Mucosa of stomach (tissue), 1 donor: ENCODE results near the gene MICAL3.

Experiments used
- H3K27me3 ChIP-seq: one replicate; pipeline ENCODE4 v1.7.0; 2013; ENCODE audit warnings: mild to moderate bottlenecking, low read length; ENCODE audit not compliant: control insufficient read depth, insufficient read depth
- H3K36me3 ChIP-seq: one replicate; pipeline ENCODE4 v1.7.0; 2013; ENCODE audit warnings: low read length; ENCODE audit not compliant: control insufficient read depth, insufficient read depth
- H3K4me1 ChIP-seq: one replicate; pipeline ENCODE4 v1.7.0; 2013; ENCODE audit warnings: mild to moderate bottlenecking, low read length; ENCODE audit not compliant: control insufficient read depth, insufficient read depth
- H3K4me3 ChIP-seq: one replicate; pipeline ENCODE4 v1.7.0; 2013; ENCODE audit warnings: low read length
- H3K9ac ChIP-seq: one replicate; pipeline ENCODE4 v1.7.0; 2013; ENCODE audit warnings: mild to moderate bottlenecking, low read length, moderate library complexity
- H3K9me3 ChIP-seq: one replicate; pipeline ENCODE4 v1.7.0; 2013; ENCODE audit warnings: mild to moderate bottlenecking, low read length, moderate library complexity; ENCODE audit not compliant: control insufficient read depth
- donor health status: Pancreatic carcinoma.

The MICAL3 gene

DNA sequence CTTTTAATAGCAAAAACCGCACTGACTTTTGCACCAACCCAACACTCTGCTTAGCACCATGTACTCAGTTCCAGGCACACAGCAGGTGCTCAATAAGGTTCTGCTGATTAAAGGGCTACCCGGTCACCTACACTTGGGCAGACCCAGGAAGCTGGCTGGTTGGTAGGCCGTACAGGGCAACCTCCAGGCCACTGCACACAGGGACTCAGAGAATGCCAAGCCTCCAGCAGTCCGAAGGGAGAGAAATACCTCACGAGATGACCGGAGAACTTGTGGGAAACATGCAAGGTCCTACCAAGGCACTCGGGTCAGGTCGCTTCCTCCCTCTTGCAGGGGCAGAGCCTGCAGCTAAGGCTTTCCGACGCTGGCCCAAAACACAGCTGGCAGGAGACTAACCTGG lies 109.2 kb downstream of the MICAL3 start:
- Histone ChIP-seq H3K9ac (no peak overlapping the region), H3K4me3 (no peak overlapping the region), H3K4me1 (peaks cover 25% of the 10 kb centered on the region), H3K9me3 (no peaks in the 10 kb centered on the region), H3K36me3 (no peaks in the 10 kb centered on the region), H3K27me3 (no peaks in the 10 kb centered on the region)

DNA sequence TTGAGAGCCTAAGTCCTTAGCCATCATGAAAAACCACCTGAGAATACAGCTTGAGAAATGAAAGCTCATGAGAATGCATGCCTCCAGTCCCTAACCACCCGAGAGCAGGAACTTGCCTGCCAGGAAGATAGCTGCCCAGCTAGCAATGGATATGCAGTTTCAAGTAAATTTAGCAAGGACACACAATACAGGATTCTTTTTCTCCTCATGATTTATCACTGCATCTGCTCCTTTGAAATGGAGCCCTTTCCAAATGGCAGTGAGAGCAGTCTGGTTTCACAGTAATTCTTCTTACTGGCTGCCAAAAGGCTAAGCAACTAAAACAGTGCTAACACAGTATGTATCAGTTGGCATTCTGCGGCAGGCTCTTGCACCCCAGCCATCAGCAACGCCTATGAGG lies 109.9 kb downstream of the MICAL3 start:
- Histone ChIP-seq H3K9ac (no peak overlapping the region), H3K4me1 (peaks cover 18% of the 10 kb centered on the region), H3K9me3 (no peaks in the 10 kb centered on the region), H3K4me3 (no peak overlapping the region), H3K27me3 (no peaks in the 10 kb centered on the region), H3K36me3 (no peaks in the 10 kb centered on the region)

DNA sequence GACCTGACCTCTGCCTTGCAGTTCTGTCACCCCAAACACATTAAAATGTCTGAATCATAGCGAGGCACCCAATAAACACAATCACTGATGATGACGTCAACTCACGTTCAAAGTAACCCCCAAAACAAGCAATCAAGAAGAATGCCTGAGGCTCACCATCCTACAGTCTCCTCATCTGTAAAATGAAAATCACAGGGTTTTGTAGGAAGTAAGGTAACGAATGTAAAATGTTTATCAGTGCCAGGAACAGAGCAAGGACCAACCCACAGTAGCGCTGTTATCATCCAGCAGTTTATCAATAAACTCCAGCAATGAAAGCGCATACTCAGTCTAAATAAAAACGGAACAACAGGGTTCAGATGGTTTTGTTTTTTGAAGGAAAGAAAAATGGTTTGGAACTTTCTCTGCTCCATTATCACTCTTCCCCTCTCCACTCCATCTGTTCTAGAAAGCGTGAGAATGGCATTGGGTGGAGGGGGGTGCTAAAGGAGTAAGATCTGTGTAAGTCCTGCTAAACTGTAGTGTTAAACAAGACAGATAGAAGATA lies 110.5 kb downstream of the MICAL3 start:
- H3K9ac ChIP-seq = no peak overlapping the region
- no peaks in the 10 kb centered on the region for H3K9me3 ChIP-seq
- H3K4me3 ChIP-seq = no peak overlapping the region
- no peaks in the 10 kb centered on the region for H3K27me3 ChIP-seq
- H3K4me1 ChIP-seq = peaks cover 18% of the 10 kb centered on the region
- no peaks in the 10 kb centered on the region for H3K36me3 ChIP-seq

DNA sequence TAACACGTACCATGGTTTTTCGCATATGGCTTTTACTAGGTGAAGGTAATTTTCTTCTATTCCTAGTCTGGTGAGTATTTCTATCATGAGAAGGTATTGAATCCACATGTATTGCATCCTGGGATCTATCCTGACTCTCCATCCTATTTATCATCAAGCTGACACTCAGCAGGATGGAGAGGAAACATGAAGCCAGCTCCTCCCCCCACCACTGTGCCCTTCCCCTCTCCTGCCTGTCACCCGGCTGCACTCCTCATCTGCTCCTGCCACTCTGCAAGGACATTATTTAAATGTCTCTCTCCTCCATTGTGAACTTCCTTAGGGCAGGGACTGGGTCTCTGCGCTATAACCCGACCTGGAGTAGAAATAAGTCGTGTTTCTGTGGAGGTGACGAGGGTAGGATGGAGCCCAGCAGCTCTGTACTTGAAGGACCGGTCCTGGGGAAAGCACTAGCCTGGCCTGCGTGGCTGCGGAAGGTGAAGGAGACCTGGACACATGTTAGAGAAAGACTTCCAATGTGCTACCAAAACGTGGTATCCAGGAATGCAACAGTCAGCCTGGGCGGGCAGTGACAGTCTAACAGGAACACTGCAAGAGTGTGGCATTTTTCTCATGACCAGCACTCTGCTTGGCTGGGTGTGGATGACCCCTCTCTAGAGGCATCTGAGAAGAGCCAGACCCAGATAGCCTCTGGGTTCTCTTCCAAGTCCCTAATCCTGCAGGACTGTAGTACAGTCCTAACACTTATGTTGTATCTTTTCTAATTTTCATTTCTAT lies 111.2 kb downstream of the MICAL3 start:
- Histone ChIP-seq H3K27me3 (no peaks in the 10 kb centered on the region), H3K9me3 (no peaks in the 10 kb centered on the region), H3K36me3 (no peaks in the 10 kb centered on the region), H3K9ac (no peak overlapping the region), H3K4me1 (peaks cover 18% of the 10 kb centered on the region), H3K4me3 (no peak overlapping the region)

DNA sequence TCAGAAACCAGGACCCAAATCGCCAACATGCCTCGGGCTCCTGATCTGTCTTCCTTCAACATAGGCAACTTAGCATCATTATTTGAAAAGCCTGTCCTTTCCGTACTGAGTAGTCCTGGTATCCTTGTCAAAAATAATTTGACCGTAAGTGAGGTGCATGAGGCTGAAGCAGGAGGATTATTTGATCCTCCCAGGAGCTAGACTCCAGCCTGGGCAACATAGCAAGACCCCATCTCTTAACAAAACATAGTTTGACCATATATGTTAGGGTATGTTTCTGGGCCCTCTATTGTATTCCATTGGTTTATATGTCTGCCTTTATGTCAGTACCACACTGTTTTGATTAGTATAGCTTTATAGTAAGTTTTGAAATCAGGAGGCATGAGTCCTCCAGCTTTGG lies 112.5 kb downstream of the MICAL3 start:
- no peaks in the 10 kb centered on the region for H3K27me3 ChIP-seq

DNA sequence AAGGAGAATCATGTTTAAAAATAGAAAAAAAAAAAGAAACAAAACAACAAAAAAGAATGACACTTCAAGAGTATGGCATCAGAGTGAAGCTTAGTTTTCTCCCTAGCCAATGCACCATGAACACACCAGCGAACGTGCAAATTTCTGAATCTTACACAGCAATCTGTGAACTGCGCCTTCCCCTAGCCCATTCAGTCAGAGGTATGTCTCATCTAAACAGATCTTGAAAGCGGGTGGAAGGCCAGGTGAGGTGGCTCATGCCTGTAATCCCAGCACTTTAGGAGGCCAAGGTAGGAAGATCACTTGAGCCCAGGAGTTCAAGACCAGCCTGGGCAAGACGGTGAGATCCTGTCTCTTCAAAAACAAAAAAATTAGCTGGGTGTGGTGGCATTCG lies 113.1 kb downstream of the MICAL3 start:
- H3K4me1 ChIP-seq = peaks cover 10% of the 10 kb centered on the region
- H3K4me3 ChIP-seq = no peak overlapping the region
- no peaks in the 10 kb centered on the region for H3K27me3 ChIP-seq
- no peaks in the 10 kb centered on the region for H3K9me3 ChIP-seq
- no peak overlapping the region for H3K9ac ChIP-seq
- H3K36me3 ChIP-seq = no peaks in the 10 kb centered on the region

More for the DNA sequence above, 112.5 kb downstream of the MICAL3 start:
- Histone ChIP-seq H3K9ac (no peak overlapping the region), H3K36me3 (no peaks in the 10 kb centered on the region), H3K9me3 (no peaks in the 10 kb centered on the region), H3K4me3 (no peak overlapping the region), H3K4me1 (peaks cover 10% of the 10 kb centered on the region)

DNA sequence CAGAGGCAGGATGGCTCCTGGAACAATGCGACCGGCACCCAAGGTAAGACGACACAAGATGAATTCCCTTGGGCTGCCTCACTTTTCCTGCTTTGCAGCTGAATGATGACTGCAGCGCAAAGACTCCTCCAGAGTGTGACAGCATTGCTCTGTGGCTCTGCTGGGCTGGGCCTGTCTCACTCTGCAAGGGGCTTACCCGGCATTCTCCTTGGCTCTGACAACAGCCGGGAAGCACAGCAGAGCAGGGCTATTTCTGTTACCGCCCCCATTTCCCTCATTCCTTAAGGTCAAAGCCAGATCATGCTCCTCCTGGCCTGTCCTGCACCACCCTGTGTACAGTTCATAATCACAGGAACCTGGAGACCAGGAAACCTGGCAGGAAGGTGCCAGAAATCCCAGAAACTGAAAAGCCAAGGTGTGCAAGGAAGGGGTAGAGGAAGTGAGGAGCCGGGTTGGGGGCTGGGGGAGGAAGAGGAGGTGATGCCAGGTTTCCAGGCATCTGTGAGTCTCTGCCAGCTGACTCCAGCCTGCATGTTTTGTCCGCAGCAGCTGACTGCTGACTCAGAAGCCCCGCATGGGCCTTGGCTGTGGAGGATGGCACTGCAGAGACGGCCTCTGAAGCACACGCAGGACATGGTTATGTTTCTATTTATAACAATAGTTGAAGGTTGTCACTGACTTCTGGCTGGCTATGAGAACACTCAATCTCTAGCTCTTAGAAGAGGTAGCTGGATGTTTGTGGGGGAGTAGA lies 113.6 kb downstream of the MICAL3 start:
- Histone ChIP-seq H3K4me3 (no peak overlapping the region), H3K9ac (no peak overlapping the region), H3K27me3 (no peaks in the 10 kb centered on the region), H3K9me3 (no peaks in the 10 kb centered on the region), H3K36me3 (no peaks in the 10 kb centered on the region), H3K4me1 (peaks cover 10% of the 10 kb centered on the region)

DNA sequence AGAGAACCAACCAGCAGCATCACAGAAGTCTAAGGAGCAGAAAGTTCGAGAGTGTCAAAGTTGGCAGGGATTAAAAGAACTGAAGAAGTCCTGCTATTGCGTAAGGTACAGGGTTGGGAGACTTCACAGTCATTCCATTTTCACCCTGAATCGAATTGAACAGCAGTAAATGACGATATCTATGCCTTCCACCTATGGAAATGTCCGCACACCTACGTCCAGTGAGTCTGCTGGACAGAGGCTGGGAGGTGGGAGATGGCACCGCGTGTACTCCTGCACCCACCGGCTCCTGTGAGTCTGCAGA lies 116.7 kb downstream of the MICAL3 start:
- peaks cover 15% of the 10 kb centered on the region for H3K4me1 ChIP-seq
- no peaks in the 10 kb centered on the region for H3K9me3 ChIP-seq
- H3K4me3 ChIP-seq = no peak overlapping the region
- no peaks in the 10 kb centered on the region for H3K36me3 ChIP-seq
- H3K9ac ChIP-seq = no peak overlapping the region
- H3K27me3 ChIP-seq = no peaks in the 10 kb centered on the region

DNA sequence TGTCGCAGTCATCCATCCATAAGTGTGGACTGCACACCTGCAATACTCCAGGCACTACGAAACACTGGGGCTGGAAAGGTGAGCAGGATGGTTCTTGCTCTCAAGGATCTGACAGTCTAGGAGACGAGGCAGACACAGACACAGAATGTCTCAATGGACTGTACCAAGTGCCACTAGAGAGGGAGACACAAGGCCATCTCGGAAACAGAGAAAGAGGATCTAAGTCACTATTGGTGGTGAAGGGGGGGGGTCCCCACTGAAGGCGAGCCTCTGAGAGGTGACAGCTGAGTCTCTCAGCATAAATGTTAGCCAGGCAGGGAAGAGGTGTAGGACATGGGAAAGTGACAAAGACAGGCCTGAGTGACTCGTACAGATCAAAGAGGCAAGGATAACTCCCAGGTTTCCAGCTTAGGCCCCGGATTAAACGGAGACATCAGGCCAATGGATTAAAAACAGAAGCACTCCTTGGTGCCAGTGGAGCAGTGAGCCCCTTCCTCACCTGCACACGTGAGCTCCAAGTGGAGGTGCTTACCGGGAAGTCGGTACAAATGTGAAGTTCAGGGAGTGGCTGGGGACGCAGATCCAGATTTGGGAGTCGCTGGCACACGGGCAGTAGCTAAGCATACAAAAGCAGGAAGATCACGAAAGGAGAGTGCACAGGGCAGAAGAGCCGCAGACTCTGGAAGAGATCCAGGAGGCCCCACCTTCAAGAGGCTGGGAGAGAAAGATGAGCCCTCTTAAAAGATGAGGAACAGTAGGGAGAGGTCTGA lies 117.2 kb downstream of the MICAL3 start:
- Histone ChIP-seq H3K4me3 (no peak overlapping the region), H3K27me3 (no peaks in the 10 kb centered on the region), H3K4me1 (peaks cover 15% of the 10 kb centered on the region), H3K9ac (no peak overlapping the region), H3K36me3 (no peaks in the 10 kb centered on the region), H3K9me3 (no peaks in the 10 kb centered on the region)

DNA sequence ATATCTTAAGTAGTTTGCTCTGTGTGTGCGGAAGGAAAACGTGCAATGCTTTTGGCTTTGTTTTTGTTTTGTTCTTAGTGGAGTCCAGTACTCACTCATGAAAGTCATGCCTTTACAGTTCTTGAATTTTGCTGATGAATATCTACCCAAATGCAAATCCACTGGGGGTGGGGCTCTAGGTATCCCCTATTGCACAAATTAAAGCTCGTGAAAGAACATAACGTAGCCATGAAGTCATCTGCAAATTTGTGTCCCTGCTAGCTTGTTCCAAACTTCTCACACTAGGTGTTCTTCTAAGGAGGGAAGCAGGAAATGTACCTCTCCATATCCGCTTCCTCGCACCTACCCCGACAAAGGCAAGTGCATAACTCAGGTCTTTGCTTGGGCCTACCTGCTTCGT lies 118.9 kb downstream of the MICAL3 start:
- no peaks in the 10 kb centered on the region for H3K27me3 ChIP-seq
- H3K4me3 ChIP-seq = no peak overlapping the region
- no peaks in the 10 kb centered on the region for H3K36me3 ChIP-seq
- H3K9me3 ChIP-seq = no peaks in the 10 kb centered on the region
- peaks cover 10% of the 10 kb centered on the region for H3K4me1 ChIP-seq
- H3K9ac ChIP-seq = no peak overlapping the region

DNA sequence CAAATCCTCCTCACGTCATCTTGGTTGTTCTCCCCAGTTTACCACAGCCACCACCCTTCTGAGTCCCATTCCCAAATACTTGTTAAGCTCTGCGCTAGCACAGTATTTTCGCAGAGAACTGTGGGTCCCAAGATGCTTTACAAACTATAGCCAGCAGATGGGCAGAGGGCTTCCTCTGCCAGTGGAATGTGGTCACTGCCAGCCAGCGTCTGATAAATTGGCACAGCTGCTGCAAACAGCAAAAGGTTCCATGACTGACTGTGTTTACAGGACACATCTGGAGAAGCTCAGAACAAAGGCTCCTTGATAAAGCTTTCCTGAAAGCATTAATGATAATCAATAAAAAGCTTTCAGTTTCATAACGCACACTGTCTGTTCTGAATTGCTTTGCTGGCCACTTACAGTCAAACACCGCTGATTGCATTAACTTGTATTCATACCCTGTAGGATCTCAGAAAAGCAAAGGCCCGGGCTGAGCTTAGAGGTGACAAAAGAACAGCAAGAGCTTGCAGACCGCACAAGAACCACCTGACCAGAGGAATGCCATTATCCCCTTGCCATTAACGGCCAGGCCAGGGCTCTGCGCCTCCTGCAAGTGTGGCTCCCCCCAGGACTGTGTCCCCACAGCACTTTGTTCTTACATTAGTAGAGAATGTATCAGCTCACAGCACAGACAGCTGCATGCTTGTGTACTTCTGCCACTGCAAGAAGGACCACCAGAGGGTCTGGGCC lies 120.6 kb downstream of the MICAL3 start:
- Histone ChIP-seq H3K4me1 (peaks cover 9% of the 10 kb centered on the region), H3K27me3 (no peaks in the 10 kb centered on the region), H3K36me3 (no peaks in the 10 kb centered on the region), H3K9ac (no peak overlapping the region), H3K4me3 (no peak overlapping the region), H3K9me3 (no peaks in the 10 kb centered on the region)
